ENCODE measurements around the gene ITIH5.

GRCh38 chr10:7512487-7512886, 154.3 kb downstream of the ITIH5 start:
- TF ChIP-seq, protein P1, sequence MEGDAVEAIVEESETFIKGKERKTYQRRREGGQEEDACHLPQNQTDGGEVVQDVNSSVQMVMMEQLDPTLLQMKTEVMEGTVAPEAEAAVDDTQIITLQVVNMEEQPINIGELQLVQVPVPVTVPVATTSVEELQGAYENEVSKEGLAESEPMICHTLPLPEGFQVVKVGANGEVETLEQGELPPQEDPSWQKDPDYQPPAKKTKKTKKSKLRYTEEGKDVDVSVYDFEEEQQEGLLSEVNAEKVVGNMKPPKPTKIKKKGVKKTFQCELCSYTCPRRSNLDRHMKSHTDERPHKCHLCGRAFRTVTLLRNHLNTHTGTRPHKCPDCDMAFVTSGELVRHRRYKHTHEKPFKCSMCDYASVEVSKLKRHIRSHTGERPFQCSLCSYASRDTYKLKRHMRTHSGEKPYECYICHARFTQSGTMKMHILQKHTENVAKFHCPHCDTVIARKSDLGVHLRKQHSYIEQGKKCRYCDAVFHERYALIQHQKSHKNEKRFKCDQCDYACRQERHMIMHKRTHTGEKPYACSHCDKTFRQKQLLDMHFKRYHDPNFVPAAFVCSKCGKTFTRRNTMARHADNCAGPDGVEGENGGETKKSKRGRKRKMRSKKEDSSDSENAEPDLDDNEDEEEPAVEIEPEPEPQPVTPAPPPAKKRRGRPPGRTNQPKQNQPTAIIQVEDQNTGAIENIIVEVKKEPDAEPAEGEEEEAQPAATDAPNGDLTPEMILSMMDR (IDR thresholded peaks at IDR 0.05), result no peak
- no peak for TF ChIP-seq EZH2 (IDR thresholded peaks at IDR 0.05; ENCODE audit: borderline replicate concordance, insufficient read depth, low read depth, low read length, poor library complexity, severe bottlenecking)
